ENCODE data around the gene LCP1. TPM values are rescaled to one million over a fixed set of nuclear protein-coding genes. Genes with fewer than 3 reads are reported as not detected.

LCP1 gene
- total RNA-seq, 1 experiment from 2014 or later: 1.5 TPM

GRCh38 chr13:46140044-46140443 lies 41.9 kb downstream of the LCP1 start:
- H3K27ac ChIP-seq (ENCODE audit: low read length): no peak overlapping the region
- intact Hi-C loops (cut with micrococcal nuclease; ENCODE audit: unreplicated experiment): no loop called here
- ChIA-PET CTCF (no interaction called here), POLR2A (no interaction called here)
- TF ChIP-seq TCF7L2 (IDR thresholded peaks at IDR 0.05; ENCODE audit: low read depth, low read length) (no peak), SIN3A (IDR thresholded peaks at IDR 0.05; ENCODE audit: borderline replicate concordance, insufficient read depth, low read depth, low read length) (no peak), CTCF (IDR thresholded peaks at IDR 0.05) (no peak), POLR2AphosphoS5 (IDR thresholded peaks at IDR 0.05; ENCODE audit: low read depth, low read length) (no peak)
- TF ChIP-seq, protein P1, sequence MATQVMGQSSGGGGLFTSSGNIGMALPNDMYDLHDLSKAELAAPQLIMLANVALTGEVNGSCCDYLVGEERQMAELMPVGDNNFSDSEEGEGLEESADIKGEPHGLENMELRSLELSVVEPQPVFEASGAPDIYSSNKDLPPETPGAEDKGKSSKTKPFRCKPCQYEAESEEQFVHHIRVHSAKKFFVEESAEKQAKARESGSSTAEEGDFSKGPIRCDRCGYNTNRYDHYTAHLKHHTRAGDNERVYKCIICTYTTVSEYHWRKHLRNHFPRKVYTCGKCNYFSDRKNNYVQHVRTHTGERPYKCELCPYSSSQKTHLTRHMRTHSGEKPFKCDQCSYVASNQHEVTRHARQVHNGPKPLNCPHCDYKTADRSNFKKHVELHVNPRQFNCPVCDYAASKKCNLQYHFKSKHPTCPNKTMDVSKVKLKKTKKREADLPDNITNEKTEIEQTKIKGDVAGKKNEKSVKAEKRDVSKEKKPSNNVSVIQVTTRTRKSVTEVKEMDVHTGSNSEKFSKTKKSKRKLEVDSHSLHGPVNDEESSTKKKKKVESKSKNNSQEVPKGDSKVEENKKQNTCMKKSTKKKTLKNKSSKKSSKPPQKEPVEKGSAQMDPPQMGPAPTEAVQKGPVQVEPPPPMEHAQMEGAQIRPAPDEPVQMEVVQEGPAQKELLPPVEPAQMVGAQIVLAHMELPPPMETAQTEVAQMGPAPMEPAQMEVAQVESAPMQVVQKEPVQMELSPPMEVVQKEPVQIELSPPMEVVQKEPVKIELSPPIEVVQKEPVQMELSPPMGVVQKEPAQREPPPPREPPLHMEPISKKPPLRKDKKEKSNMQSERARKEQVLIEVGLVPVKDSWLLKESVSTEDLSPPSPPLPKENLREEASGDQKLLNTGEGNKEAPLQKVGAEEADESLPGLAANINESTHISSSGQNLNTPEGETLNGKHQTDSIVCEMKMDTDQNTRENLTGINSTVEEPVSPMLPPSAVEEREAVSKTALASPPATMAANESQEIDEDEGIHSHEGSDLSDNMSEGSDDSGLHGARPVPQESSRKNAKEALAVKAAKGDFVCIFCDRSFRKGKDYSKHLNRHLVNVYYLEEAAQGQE (IDR thresholded peaks at IDR 0.05; ENCODE audit: insufficient read depth in 1 of 2, low read depth in 2 of 2, low read length in 1 of 2): no peak
- in situ Hi-C loops (cut with HindIII; ENCODE audit: low pct_unique_long_range_greater_than_20kb, low sequenced_read_pairs): no loop called here
- no peak overlapping the region for H3K4me3 ChIP-seq (ENCODE audit: low read depth in 2 of 2, low read length in 2 of 2)
- H3K4me1 ChIP-seq (ENCODE audit: control insufficient read depth, insufficient read depth, low read length): no peaks in the 10 kb centered on the region
- no peaks in the 10 kb centered on the region for H3K9me3 ChIP-seq (ENCODE audit: control insufficient read depth, insufficient read depth, low read depth, low read length)
- BruUV-seq (replicated peaks): no TSS peak
- no peak for ATAC-seq
- peaks cover 4% of the 10 kb centered on the region for H3K27me3 ChIP-seq (ENCODE audit: control insufficient read depth, insufficient read depth, low read length)
- H3K36me3 ChIP-seq (ENCODE audit: control insufficient read depth, insufficient read depth, low read length): no peaks in the 10 kb centered on the region
- no peak for DNase-seq (ENCODE audit: low read depth, low spot score)

DNA sequence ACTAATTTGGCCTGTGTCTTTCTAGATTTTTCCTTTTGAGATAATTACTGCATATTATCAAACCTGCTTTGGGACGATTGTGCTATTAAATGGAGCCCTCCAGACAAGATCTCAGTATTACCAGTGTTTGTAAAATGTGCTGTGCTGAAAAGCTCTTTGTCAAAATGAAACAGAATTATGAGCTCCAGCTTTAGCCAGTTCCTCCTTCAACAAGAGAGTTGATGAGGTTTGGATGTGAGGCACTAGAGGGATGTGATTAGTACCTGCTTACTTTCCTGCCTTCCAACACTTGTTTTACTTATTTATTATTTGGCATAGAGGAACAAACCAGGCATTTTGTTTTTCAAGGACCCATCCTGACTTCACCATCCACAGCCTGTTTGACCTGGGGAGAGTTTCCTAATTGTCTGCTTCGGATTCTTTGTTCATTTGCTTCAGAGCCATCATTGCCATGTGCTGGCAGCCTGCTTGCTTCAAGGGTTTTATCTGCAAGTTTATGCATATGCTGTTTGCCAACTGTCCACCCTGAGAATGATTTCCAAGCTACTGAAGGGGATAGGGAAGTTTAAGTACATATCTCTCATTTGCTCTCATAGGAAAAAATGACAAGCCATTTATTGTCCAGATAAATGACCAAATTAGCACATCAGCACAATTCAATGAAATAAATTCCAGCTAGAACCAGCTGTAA lies 44.2 kb downstream of the LCP1 start:
- POLR2A ChIA-PET: no interaction called here
- ATAC-seq (no peak), DNase-seq (ENCODE audit: low read depth, low spot score) (no peak)
- Histone ChIP-seq H3K4me1 (ENCODE audit: control insufficient read depth, insufficient read depth, low read length) (no peaks in the 10 kb centered on the region), H3K27me3 (ENCODE audit: control insufficient read depth, insufficient read depth, low read length) (peaks cover 7% of the 10 kb centered on the region), H3K27ac (ENCODE audit: low read length) (no peak overlapping the region), H3K36me3 (ENCODE audit: control insufficient read depth, insufficient read depth, low read length) (no peaks in the 10 kb centered on the region), H3K4me3 (ENCODE audit: low read depth in 2 of 2, low read length in 2 of 2) (no peak overlapping the region), H3K9me3 (ENCODE audit: control insufficient read depth, insufficient read depth, low read depth, low read length) (no peaks in the 10 kb centered on the region)
- in situ Hi-C loops (cut with HindIII; ENCODE audit: low pct_unique_long_range_greater_than_20kb, low sequenced_read_pairs) (no loop called here), intact Hi-C loops (cut with micrococcal nuclease; ENCODE audit: unreplicated experiment) (no loop called here)
- no TSS peak for BruUV-seq (replicated peaks)
- CTCF ChIA-PET: no interaction called here
- TF ChIP-seq SIN3A (IDR thresholded peaks at IDR 0.05; ENCODE audit: borderline replicate concordance, insufficient read depth, low read depth, low read length) (no peak), CTCF (IDR thresholded peaks at IDR 0.05) (no peak), TCF7L2 (IDR thresholded peaks at IDR 0.05; ENCODE audit: low read depth, low read length) (no peak), POLR2AphosphoS5 (IDR thresholded peaks at IDR 0.05; ENCODE audit: low read depth, low read length) (no peak)
- TF ChIP-seq, protein P1 (IDR thresholded peaks at IDR 0.05; ENCODE audit: insufficient read depth in 1 of 2, low read depth in 2 of 2, low read length in 1 of 2): no peak

Data from Panc1 (cell line).